HEK293 (cell line): ENCODE results near the gene MACROD1.

Source experiments
- SCRT2 ChIP-seq: fragments of 450-650 bp; formaldehyde crosslinking; IDR thresholded peaks from 2 replicates; pipeline ENCODE4 v1.5.1; 2016; ENCODE audit warnings: missing biosample characterization, missing genetic modification characterization
- ZBTB8A ChIP-seq: fragments of 450-650 bp; formaldehyde crosslinking; IDR thresholded peaks from 2 replicates; pipeline ENCODE4 v1.5.1; 2016; ENCODE audit warnings: missing biosample characterization, missing genetic modification characterization
- ZNF133 ChIP-seq: fragments of 450-650 bp; formaldehyde crosslinking; IDR thresholded peaks from 2 replicates; pipeline ENCODE4 v1.5.1; 2016; ENCODE audit warnings: missing biosample characterization, missing genetic modification characterization
- ZNF529 ChIP-seq: fragments of 450-650 bp; formaldehyde crosslinking; IDR thresholded peaks from 2 replicates; pipeline ENCODE4 v1.5.1; 2017; ENCODE audit warnings: missing genetic modification characterization, missing biosample characterization; ENCODE audit not compliant: insufficient replicate concordance
- TF ChIP-seq, protein P1 (sequence below): fragments of 450-650 bp; formaldehyde crosslinking; IDR thresholded peaks from 2 replicates; pipeline ENCODE4 v1.5.1; 2016; ENCODE audit warnings: missing biosample characterization, missing genetic modification characterization

DNA sequence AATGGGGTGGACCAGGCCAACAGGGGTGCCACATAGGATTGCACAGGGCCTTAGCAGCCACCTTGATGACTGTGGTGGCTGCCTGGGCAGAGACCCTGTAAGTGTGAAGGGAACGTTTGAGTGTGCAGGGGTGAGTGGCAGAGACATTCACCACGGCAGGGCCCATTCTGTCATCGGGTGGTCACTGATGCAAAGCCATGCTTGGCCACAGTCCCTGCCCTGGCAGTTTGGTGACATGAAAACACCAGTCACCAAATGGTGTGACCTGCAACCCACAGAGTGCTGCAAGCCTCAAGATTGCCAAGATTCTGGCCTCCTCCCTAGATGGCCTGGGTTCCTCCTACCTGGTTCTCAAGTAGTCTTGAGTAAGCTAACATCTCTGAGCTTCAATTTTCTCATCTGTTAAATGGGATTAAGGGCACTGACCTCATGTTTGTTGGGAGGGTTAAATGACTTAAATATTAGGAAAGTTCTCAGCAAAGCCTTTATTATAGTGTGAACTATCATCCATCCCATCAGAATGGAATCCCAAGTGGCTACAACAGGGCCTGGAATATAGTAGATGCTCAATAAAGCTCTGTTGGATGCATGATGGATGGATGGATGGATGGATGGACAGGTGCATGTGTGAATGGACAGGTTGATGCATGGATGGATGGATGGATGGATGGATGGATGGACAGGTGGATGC lies 53.0 kb downstream of the MACROD1 start:
- TF ChIP-seq, protein P1, sequence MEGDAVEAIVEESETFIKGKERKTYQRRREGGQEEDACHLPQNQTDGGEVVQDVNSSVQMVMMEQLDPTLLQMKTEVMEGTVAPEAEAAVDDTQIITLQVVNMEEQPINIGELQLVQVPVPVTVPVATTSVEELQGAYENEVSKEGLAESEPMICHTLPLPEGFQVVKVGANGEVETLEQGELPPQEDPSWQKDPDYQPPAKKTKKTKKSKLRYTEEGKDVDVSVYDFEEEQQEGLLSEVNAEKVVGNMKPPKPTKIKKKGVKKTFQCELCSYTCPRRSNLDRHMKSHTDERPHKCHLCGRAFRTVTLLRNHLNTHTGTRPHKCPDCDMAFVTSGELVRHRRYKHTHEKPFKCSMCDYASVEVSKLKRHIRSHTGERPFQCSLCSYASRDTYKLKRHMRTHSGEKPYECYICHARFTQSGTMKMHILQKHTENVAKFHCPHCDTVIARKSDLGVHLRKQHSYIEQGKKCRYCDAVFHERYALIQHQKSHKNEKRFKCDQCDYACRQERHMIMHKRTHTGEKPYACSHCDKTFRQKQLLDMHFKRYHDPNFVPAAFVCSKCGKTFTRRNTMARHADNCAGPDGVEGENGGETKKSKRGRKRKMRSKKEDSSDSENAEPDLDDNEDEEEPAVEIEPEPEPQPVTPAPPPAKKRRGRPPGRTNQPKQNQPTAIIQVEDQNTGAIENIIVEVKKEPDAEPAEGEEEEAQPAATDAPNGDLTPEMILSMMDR (tag by site-specific recombination): no peak
- no peak for TF ChIP-seq ZNF529 (tag by site-specific recombination)
- no peak for TF ChIP-seq ZBTB8A (tag by site-specific recombination)
- TF ChIP-seq SCRT2 (tag by site-specific recombination): no peak
- no peak for TF ChIP-seq ZNF133 (tag by site-specific recombination)
